ENCODE data around the gene HERC2.
"Not testable (repeated sequence)": the region's sequence is repeated elsewhere in the genome, so short reads cannot be mapped to it uniquely, and the experiment has no call there.

The HERC2 gene

DNA sequence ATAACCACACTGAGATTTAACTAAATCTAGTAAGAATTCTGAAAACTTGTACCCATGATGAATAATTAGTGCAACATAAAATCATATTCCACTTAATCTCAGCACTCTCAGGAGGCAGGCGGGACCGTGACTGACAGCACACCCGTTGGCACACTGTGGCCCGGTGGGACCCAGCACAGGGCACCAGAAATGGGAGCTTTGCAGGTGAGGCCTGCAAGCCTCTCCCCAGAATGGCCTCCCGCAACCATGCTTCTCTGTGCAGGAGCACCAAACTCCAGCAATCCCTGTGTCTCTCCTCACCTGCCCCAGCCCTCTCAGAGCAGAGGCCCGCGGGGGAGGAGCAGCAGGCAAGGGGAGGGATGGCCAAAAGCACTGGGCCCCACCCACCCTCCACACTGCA lies 191.3 kb downstream of the HERC2 start:
- no peak for DNase-seq (ENCODE audit: low read depth in 2 of 2)

DNA sequence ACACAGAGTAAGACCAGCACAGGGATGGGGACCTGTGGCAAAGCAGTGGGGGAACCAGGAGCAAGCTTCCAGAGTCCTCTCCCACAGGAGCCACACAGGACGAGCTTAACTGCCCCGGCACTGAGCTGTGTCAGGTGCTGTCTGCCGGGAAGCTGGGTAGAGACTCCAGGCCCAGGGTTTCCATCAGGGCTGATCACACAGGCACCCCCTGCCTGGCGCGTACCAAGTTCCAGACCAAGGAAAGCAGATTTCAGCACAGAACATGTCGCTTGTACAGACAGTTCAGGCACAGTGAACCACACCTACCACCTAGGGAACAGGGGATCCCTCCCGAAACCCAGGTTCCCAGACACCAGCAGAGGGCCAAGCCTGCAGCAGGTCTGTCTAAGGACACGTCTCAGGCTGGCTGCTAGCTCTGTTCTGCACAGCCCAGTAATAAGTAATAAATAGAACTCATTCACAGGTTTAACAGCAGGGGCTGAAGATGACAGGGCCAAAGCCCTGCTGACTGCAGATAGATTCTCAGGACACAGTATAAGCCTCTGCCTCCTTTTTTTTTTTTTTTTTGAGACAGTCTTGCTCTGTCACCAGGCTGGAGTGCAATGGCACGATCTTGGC lies 192.6 kb downstream of the HERC2 start:
- DNase-seq (ENCODE audit: low read depth in 2 of 2), result no peak

DNA sequence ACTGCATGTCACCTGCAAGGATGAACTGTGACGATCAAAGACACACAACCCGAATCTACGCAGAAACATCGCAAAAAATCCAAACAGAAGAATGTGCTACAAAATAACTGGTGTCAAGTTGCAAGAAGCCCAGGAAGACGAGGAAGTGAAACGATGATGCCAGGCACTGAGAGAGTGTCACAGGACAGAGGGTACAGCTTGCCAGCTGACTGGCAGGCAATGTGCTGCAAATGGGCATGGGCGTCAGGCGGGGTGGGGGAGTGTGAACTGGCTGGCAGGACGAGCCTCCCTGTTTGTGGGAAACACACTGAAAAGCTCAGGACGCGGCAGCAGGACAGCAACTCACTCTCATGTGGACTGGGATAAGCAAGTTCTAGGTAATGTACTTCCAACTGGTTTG lies 193.9 kb downstream of the HERC2 start:
- no peak for DNase-seq (ENCODE audit: low read depth in 2 of 2)

DNA sequence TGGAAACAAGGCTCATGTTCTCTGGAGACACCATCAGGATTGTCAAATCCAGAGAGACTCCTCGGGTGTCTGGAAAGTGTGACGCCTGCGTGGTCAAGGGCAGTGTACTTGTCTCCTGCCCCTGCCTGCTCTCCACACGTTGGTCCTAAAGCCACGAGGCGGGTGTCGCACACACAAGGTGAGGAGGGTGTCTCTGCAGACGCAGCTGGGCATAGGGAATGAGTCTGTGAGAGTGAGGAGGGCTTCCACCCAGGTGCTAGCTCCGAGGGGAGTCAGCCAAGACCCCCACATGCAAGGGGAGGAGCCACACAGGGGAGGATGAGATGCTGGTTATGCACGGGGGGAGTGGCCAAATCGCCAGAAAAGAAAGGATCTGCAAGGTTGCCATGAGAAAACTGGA lies 194.9 kb downstream of the HERC2 start:
- no peak for DNase-seq (ENCODE audit: low read depth in 2 of 2)

DNA sequence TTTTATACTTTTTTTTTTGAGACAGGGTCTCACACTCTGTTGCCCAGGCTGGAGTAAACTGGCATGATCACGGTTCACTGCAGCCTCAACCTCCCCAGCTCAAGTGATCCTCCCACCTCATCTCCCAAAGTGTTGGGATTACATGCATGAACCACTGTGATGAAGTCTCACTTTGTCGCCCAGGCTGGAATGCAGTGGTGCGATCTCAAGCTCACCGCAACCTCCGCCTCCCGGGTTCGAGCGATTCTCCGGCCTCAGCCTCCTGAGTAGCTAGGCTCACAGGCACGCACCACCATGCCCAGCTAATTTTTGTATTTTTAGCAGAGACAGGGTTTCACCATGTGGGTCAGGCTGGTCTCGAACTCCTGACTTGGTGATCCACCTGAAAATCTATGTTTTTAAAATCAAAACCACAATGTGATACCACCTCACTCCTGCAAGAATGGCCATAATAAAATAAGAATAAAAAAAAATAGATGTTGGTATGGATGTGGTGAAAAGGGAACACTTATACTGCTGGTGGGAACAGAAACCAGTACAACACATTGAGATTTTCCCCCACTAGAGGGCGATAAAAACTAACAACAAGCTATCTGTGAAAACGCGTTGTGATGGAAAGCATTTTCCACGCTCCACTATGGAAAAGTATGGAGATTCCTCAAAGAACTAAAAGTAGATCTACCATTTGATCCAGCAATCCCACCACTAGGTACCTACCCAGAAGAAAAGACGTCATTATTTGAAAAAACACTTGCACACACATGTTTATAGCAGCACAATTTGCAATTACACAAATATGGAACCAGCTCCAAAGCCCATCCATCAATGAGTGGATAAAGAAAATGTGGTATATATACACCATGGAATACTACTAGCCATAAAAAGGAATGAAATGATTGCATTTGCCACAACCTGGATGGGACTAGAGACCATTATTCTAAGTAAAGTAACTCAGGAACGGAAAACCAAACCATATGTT lies 196.0 kb downstream of the HERC2 start:
- DNase-seq (ENCODE audit: low read depth in 2 of 2), result no peak

DNA sequence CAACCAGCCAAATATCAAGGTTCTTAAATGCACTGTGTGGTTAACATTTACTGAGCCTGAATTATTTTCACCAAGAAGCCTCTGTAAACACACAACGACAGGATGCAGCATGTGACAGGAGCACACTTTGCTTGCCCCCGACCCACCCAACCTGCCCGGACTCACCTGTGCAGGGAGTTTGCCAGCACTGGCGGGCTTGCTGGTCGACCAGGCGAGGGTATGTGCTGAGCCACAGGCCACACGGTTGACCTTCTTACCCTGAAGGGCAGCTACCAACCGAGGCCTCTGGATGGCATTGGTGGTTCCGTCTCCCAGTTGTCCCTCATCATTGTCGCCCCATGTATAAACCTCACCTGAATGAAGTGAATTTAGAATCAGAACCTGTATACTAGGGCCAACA lies 197.1 kb downstream of the HERC2 start:
- no peak for DNase-seq (ENCODE audit: low read depth in 2 of 2)

DNA sequence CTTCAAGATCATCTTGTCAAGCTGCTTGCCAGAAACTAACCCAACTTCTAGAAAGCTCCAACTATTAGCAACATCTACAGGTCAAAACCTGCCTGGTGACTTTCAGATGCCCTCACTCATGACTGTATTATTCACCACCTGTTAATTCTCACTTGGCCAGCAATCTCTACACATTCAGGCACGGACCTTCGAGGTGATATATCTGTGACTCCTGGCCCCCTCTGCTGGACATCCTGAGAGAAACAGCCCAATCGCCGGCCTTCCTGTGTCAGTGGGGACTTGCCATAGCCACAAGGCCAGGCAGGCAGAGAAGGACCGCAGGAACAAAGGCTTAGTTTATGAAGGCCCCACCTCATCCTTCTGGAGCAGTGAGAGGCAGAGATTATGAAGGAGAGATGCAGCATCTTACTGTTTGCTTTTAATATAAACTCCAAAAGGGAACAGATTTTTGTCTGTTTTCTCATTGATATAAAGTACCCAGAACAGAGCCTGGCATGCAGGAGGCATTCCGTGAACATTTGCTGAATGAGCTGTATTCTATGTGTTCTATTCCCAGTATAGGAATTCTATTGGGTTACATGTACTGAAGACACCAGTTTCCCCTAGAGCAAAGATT lies 198.5 kb downstream of the HERC2 start:
- DNase-seq (ENCODE audit: low read depth in 2 of 2), result peak; percentile 13 to 38

DNA sequence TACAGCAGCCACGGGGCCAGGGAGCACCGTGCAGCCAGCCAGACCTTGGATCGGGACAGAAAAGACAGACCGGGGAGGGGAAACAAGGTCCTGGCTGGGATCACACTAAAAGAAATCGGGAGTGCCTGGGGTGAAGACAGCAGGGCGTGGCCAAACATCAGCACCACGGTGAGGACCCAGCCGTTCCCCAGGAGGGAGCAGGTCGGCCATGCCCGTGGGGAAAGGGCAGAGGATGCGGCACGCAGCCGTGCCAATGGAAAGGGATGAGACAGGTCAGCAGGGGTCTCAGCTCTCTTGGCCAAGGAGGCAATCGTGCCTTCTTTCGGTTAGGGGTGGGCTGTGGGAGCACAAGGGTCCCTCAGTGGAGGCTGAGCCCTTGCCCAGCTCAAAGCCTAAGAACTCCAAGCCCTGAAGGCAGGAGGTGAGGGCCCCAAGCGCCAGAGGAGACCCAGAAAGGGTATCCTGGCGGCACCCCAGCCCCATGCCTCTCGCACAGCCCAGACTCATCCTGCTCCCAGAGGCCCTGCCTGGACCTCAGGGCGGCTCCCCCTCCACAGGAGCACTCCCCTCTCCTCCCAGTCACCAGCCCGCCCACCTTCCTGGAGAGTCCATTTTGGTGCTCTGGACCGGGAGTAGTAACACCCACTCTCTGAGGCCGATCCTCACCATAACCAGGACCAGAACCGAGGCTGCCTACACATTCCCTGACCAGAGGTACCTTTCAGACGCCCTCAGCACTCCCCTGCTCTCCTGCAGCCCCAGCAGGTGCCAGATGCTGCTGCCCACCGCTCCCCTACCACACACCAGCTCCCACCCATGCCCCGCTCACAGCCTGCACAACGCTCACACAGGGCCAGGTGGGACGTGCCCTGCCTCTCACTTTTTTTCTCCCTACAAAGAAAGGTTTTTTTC lies 199.7 kb downstream of the HERC2 start:
- no peak for DNase-seq (ENCODE audit: low read depth in 2 of 2)

DNA sequence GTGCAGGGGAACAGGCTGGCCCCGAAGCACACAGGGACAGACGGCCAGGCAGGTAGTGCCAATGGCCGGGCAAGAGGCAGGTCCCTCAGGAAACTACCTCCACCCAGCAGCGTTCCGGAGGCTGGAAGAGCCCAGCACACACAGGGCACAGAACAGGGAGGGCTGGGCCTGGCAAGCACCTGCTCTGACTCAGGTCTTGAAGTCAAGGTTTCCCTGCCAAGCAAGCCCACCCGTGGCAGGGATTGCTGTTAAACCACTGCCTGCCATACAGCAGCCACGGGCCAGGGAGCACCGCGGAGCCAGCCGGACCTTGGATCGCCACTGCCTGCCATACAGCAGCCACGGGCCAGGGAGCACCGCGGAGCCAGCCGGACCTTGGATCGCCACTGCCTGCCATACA lies 200.4 kb downstream of the HERC2 start:
- not testable (repeated sequence) for DNase-seq (ENCODE audit: low read depth in 2 of 2)

DNA sequence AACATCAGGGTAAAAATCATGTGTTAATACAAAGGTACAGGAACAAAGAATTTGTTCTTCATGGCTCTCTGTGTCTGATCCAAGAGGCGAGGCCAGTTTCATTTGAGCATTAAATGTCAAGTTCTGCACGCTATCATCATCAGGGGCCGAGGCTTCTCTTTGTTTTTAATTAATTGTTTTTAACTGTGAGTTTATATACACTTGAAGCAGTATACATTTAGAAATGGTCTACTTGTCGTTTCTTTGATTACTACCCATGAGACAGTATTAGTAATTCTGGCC lies 201.7 kb downstream of the HERC2 start:
- no peak for DNase-seq (ENCODE audit: low read depth in 2 of 2)

DNA sequence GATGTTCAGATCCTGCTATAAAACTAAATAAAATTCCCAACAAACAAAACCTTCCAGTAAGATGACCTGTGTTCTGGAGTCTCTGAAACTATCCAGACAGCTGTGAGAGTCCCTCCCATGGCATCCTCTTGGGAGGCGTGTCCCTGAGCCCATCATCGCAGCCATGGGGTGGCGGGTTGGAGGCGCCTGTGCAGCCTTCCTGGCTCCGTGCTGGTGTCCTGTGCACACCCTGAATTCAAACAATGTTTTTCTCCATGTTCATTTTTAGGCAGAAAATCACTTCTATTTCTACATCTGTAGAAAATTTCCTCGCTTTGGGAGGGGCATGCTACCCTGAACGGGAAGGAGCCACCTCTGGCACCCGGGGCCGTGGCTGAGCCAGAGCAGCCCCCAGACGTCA lies 203.4 kb downstream of the HERC2 start:
- no peak for DNase-seq (ENCODE audit: low read depth in 2 of 2)

DNA sequence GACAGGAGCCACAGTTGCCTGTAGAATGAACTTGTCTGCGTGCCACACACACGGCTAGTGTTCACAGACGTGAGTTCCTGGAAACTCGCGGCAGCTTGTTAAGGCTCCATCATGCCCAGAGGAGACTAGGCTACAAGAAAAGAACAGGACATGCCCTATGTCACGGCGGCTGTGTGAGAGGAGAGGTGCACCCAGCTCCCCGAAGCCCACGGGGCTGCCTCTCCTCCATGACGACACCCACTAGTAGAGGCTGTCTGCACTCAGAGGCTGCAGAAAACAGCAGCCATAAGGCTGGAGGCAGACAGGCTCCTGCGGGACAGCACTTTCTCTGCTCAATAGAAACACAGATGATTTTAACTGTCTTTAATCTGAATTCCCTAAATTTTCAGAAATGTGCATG lies 203.9 kb downstream of the HERC2 start:
- DNase-seq (ENCODE audit: low read depth in 2 of 2), result no peak

DNA sequence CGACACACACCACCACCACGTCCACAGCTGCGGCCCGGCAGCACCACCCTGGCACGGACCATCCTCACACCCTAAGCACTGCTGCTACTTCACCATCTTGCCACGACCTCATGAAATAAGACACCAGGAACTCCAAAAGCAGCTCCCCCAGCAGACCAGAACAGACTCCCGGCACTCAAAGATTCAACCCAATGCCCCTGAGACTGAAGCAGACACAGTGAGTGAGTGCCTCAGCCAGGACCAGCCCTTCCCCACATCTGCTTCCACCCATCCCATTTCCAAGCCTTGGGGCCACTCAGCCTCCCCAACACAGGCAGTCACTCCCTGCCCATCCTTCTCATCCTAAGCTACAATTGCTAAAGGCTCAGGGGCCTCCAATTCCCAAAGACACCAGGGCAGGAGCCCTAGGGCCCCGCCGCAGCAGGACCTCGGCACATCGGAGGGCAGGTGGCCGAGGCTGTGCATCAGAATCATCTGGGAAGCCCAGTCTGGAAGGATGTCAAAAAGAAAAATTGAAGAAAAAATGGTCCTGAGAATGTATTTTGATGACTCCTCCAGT lies 204.5 kb downstream of the HERC2 start:
- no peak for DNase-seq (ENCODE audit: low read depth in 2 of 2)

DNA sequence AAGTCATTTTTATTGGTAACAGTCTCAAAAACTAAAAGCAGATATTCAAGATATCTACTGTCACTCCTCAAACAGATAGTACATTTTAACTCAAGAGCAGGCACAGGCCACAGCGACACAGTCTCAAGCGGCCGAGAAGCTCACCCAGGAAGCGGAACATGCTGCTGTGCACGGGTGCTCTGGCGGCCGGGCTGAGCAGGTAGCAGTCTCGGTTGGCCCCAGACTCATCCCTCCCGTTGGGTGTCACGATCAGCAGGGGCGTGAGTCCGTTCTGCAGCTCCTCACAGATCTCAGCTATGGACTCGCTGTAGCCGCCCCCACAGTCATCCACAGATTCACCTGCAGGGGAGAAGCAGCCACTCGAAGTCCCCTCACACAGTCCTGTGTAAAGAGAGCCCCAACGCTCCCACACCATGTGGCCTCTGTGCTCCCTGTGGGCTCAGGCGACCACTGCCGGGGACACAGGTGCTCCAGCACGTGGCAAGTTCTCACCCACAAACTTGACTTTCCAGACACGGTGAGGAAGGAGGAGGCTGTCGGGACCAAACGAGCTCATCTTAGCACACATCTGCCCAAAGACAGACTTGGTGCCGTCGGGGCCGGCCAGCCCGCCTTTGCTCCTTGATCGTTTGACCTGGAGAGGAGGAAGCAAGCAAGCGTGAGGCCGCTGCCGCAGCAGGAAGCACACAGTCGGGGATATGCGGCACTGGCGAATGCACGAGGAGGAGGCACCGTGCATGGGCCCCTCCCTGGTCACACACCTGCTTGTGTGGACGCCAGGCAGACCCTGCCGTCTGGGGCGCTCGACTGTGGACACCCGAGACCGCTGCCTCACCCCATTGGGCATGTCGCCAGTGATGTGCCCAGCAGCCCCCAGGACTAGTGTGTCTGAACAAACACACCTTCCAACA lies 205.2 kb downstream of the HERC2 start:
- DNase-seq (ENCODE audit: low read depth in 2 of 2), result no peak

DNA sequence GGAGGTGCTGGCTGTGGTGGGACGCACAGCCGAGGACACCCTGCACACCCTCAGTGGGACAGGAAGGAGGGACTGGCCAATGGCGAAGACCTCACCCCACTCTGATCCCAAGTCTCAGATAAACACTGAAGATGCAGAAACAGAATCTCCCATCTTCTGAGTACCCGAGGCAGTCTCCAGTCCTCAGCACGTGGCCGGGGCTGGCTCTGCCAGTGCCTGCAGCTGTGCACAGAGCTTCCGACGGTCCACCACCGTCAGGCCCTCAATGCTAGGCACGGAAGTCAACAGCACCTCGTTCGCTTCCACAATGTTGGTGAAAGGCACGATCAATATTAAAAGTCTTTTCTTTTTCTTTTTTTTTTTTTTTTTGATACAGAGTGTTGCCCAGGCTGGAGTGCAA lies 206.1 kb downstream of the HERC2 start:
- no peak for DNase-seq (ENCODE audit: low read depth in 2 of 2)

DNA sequence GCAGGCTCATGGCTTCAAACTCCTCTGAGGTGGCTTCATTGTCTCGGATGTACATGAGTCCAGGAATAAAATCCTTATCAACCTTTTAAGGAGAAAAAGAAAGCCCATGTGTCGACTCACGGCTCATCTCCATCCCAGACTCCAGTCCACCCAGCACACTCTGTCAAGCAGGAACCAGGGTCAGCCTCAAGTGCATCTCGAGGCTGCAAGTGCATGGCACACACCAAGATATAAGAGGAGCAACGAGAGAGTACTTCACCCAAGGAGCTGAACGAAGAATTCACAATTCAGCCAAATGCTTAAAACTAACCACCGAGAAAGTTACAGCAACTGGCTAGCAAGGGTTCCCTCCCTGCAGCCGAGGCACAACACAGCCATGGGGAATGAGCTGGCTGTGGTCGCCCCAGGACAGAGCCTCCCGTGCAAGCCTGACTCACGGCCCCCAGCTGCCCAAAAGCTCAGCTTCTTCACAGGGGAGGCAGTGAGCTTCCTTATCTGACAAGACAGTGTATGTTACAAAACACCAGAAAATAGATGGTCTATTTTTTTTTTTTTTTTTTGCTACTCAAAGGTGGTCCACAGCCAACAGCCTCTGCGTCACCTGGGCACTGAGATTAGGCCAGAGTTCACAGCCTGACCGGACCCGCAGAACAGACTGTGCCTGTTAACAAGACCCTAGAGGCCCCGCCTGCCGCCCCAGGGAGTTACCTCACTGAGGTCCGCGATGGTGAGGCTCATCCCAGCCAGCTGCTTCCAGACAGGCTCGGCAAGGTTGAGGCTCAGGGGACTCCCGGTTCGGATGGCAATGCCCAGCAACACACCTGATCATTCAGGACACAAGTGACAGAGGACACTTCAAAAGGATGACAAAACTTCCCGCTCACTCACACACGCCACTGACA lies 207.0 kb downstream of the HERC2 start:
- no peak for DNase-seq (ENCODE audit: low read depth in 2 of 2)

DNA sequence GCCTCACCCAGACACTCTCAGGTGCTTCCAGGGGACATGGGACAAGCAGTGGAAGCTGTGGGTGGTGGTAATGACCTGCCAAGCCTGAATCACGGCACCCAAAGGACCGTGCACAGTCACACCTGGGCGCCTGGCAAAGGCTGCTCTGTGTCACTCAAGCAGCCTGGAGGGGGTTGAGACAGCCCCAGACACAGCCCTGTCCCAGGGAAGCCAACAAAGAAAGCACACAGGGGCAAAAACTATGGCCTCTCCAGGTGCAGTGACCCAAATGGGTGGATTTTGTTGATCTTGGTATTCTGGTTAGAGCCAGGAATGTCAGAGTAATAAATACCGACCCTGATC lies 207.9 kb downstream of the HERC2 start:
- DNase-seq (ENCODE audit: low read depth in 2 of 2), result no peak

DNA sequence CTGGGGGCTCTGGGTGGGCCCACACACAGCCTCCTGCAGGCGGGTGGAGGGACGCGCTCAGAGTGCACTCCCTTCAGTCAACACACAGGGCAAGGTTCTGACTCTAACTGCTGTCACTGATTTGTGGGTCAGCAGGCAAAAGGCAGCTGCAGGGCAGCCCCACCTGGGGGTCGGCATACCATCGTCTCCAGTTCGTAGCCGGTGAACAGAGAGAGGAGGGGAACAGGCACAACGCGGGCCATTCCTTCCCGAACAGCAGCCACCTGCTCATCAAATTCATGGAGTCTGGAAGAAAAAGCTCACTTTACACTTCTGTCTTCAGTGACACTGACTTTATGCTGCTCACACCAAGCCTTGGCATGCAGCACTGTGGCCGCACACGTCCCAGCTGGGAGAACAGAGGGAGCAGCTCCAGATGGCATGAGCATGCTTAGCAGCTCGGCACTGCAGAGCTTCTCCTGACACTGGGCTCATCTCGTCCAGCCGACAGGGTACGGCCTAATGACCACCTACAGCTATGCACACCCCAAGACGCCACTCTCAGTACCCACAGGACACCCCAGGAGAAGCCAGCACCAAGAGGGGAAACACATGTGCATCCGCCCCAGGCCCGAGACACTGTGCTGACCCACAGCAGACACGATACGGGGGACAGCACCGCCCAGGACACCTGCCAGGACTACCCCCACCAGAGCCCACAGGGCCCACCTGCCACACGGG lies 208.4 kb downstream of the HERC2 start:
- DNase-seq (ENCODE audit: low read depth in 2 of 2), result no peak

DNA sequence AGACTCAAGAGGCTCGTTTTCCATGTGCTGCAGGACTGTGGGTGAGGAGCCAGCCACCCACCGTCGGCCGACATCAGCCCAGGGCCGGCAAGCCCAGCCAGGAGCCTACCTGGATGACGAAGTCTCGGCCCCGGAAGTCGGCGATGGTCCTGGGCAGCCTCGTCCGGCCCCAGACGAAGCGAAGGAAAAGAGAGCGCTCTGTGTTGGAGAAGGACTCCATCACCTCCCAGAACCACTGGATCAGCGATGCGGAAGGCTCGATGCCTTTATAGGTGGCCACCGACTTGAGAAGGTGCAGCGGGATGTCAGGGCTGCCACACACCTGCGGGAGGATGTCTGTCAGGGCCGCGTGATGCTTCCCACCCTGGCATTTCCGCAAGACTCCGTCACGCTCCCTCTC lies 209.0 kb downstream of the HERC2 start:
- DNase-seq (ENCODE audit: low read depth in 2 of 2), result no peak

All from stimulated activated CD8-positive, alpha-beta memory T cell treated with anti-CD3 and anti-CD28 coated beads, Interleukin-7, amount 100 ng/mL, for 1 hour (primary cell).